WTC11 (cell line): ENCODE measurements around the gene ZC3H7B. TPM values are rescaled to one million over a fixed set of nuclear protein-coding genes. Genes with fewer than 3 reads are reported as not detected.

ENCODE experiments used
- ATAC-seq: fragments of 200-7000 bp; cut with Tn5 transposase; 2 replicates; pipeline ENCODE4 v1.10.0; 2021; ENCODE audit warnings: mild to moderate bottlenecking, moderate library complexity
- CTCF ChIA-PET: fragments of 300-600 bp; sonication (Branson Sonifier 250); formaldehyde crosslinking; loops from one replicate; lab custom pipeline; 2021; ENCODE audit warnings: antibody characterized with exemption; lab: Charles Lee
- POLR2A ChIA-PET: fragments of 350-600 bp; sonication (Branson Sonifier 250); formaldehyde crosslinking; loops from one replicate; lab custom pipeline; 2021; ENCODE audit warnings: antibody characterized with exemption; lab: Charles Lee
- DNase-seq: peaks from one replicate; pipeline ENCODE4 v3.0.0; 2021; ENCODE audit warnings: low spot score
- H3K27ac Mint-ChIP-seq: 2 replicates; pipeline ENCODE4 v1.8.0; 2021; ENCODE audit warnings: mixed read lengths
- H3K27me3 Mint-ChIP-seq: 2 replicates; pipeline ENCODE4 v1.8.0; 2021; ENCODE audit warnings: low read depth, mild to moderate bottlenecking, moderate library complexity, mixed read lengths
- H3K36me3 Mint-ChIP-seq: 2 replicates; pipeline ENCODE4 v1.8.0; 2021; ENCODE audit warnings: mixed read lengths
- H3K4me1 Mint-ChIP-seq: 2 replicates; pipeline ENCODE4 v1.8.0; 2022; ENCODE audit warnings: mixed read lengths
- H3K4me3 Mint-ChIP-seq: 2 replicates; pipeline ENCODE4 v1.8.0; 2021; ENCODE audit warnings: mild to moderate bottlenecking, moderate library complexity, mixed read lengths
- H3K9me3 Mint-ChIP-seq: 2 replicates; pipeline ENCODE4 v1.8.0; 2021; ENCODE audit warnings: mixed read lengths
- AR ChIP-seq: fragments of 250-450 bp; sonication (Bioruptor Pico); IDR thresholded peaks from 2 replicates; pipeline ENCODE4 v1.9.0; 2021; ENCODE audit warnings: mild to moderate bottlenecking
- ATF1 ChIP-seq: sonication (generic); formaldehyde crosslinking; IDR thresholded peaks from 2 replicates; pipeline ENCODE4 v1.8.1; 2023; ENCODE audit warnings: mild to moderate bottlenecking, moderate library complexity, missing genetic modification reagents
- E2F5 ChIP-seq: sonication (generic); formaldehyde crosslinking; IDR thresholded peaks from 2 replicates; pipeline ENCODE4 v1.8.1; 2022; ENCODE audit warnings: mild to moderate bottlenecking, moderate library complexity, missing genetic modification reagents
- ETV6 ChIP-seq: sonication (generic); formaldehyde crosslinking; IDR thresholded peaks from 2 replicates; pipeline ENCODE4 v1.8.1; 2022; ENCODE audit warnings: mild to moderate bottlenecking, missing genetic modification reagents
- FOXK1 ChIP-seq: sonication (generic); formaldehyde crosslinking; IDR thresholded peaks from 2 replicates; pipeline ENCODE4 v1.8.0; 2022; ENCODE audit warnings: mild to moderate bottlenecking, moderate library complexity, missing genetic modification reagents
- GABPB1 ChIP-seq: sonication (generic); formaldehyde crosslinking; IDR thresholded peaks from 2 replicates; pipeline ENCODE4 v1.8.1; 2023; ENCODE audit warnings: mild to moderate bottlenecking, missing genetic modification reagents
- GRHL2 ChIP-seq: fragments of 250-450 bp; sonication (Bioruptor Pico); IDR thresholded peaks from 2 replicates; pipeline ENCODE4 v1.8.0; 2022; ENCODE audit warnings: mild to moderate bottlenecking, moderate library complexity; ENCODE audit not compliant: insufficient replicate concordance, severe bottlenecking
- GTF2I ChIP-seq: fragments of 250-450 bp; sonication (Bioruptor Pico); conservative IDR thresholded peaks from 2 replicates; pipeline ENCODE4 v1.4.0; 2021; ENCODE audit warnings: mild to moderate bottlenecking
- HMGA2 ChIP-seq: fragments of 250-450 bp; sonication (Bioruptor Pico); IDR thresholded peaks from 2 replicates; pipeline ENCODE4 v1.4.0; 2021; ENCODE audit warnings: mild to moderate bottlenecking, moderate library complexity
- IRF2 ChIP-seq: sonication (generic); formaldehyde crosslinking; IDR thresholded peaks from 2 replicates; pipeline ENCODE4 v1.8.0; 2022; ENCODE audit warnings: low read depth, missing genetic modification reagents, borderline replicate concordance
- NFYB ChIP-seq: sonication (generic); formaldehyde crosslinking; conservative IDR thresholded peaks from 2 replicates; pipeline ENCODE4 v1.8.0; 2022; ENCODE audit warnings: low read depth, missing genetic modification reagents
- NR2C2 ChIP-seq: sonication (generic); formaldehyde crosslinking; IDR thresholded peaks from 2 replicates; pipeline ENCODE4 v1.8.0; 2022; ENCODE audit warnings: mild to moderate bottlenecking, missing genetic modification reagents
- PRRX2 ChIP-seq: fragments of 250-450 bp; sonication (Bioruptor Pico); IDR thresholded peaks from 2 replicates; pipeline ENCODE4 v1.8.0; 2021; ENCODE audit warnings: mild to moderate bottlenecking
- RORB ChIP-seq: fragments of 250-450 bp; sonication (Bioruptor Pico); IDR thresholded peaks from 2 replicates; pipeline ENCODE4 v1.9.0; 2021; ENCODE audit warnings: mild to moderate bottlenecking
- SOX15 ChIP-seq: fragments of 250-450 bp; sonication (Bioruptor Pico); IDR thresholded peaks from 2 replicates; pipeline ENCODE4 v1.9.0; 2021; ENCODE audit warnings: mild to moderate bottlenecking
- ZBTB21 ChIP-seq: sonication (generic); formaldehyde crosslinking; IDR thresholded peaks from 2 replicates; pipeline ENCODE4 v1.8.1; 2023; ENCODE audit warnings: mild to moderate bottlenecking, missing genetic modification reagents, borderline replicate concordance
- ZMAT4 ChIP-seq: fragments of 250-450 bp; sonication (Bioruptor Pico); IDR thresholded peaks from 2 replicates; pipeline ENCODE4 v1.9.0; 2021; ENCODE audit warnings: mild to moderate bottlenecking
- ZNF263 ChIP-seq: sonication (generic); formaldehyde crosslinking; IDR thresholded peaks from 2 replicates; pipeline ENCODE4 v1.8.1; 2022; ENCODE audit warnings: low read depth, mild to moderate bottlenecking, moderate library complexity, missing genetic modification reagents
- ZNF671 ChIP-seq: fragments of 250-450 bp; sonication (Bioruptor Pico); IDR thresholded peaks from 2 replicates; pipeline ENCODE4 v1.8.0; 2021; ENCODE audit warnings: mild to moderate bottlenecking
- total RNA-seq: library from RNA; stranded (reverse); gene quantifications from 3 replicates; pipeline ENCODE4 v1.2.3, GENCODE V29; 2021
- TF ChIP-seq, protein P1 (sequence below): fragments of 250-450 bp; sonication (Bioruptor Pico); IDR thresholded peaks from 2 replicates; pipeline ENCODE4 v2.1.2; 2022; ENCODE audit warnings: mild to moderate bottlenecking, moderate library complexity
- TF ChIP-seq, protein P2 (sequence below): sonication (generic); formaldehyde crosslinking; IDR thresholded peaks from 2 replicates; pipeline ENCODE4 v1.8.0; 2022; ENCODE audit warnings: mild to moderate bottlenecking, missing genetic modification reagents

The ZC3H7B gene
- total RNA-seq, 1 experiment from 2014 or later: 64.7 TPM

DNA sequence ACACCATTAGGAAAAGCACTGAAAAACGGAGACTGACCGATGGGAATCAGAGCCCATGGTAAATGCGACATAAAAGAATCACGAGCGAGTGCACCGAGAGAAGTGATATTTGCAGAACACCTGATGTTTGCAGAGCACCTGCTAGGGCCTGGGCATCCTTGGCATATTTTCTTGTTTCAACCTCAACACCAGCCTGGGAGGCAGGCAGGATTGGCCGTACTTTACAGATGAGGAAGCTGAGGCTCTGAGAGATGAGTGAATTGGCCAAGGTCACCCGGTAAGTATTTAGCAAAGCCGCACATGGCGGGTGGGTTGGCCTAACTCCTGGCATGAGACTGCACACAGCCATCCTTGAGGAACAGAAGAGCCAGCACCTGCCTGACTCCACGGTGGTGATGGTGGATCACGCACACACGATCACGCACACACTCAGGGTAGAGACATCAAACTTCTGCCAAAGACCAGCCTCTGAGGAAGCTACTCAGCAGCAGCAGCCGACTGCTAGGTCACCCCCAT is 39.0 kb upstream of the ZC3H7B start (continued):
- TF ChIP-seq AR (CRISPR knock-in tag): no peak
- TF ChIP-seq, all 79 proteins: peak for 0

GRCh38 chr22:41263704-41264103 is 37.6 kb upstream of the ZC3H7B start:
- H3K4me1 Mint-ChIP-seq: no peaks in the 10 kb centered on the region
- DNase-seq (no peak), ATAC-seq (no peak)
- H3K36me3 Mint-ChIP-seq: peaks cover 88% of the 10 kb centered on the region
- TF ChIP-seq ZBTB21 (CRISPR knock-in tag) (no peak), HMGA2 (CRISPR knock-in tag) (no peak), ZMAT4 (CRISPR knock-in tag) (no peak), NR2C2 (CRISPR knock-in tag) (no peak), FOXK1 (CRISPR knock-in tag) (no peak), ZNF263 (CRISPR knock-in tag) (no peak), E2F5 (CRISPR knock-in tag) (no peak), GRHL2 (CRISPR knock-in tag) (no peak), SOX15 (no peak), GABPB1 (CRISPR knock-in tag) (no peak)
- TF ChIP-seq, protein P1, sequence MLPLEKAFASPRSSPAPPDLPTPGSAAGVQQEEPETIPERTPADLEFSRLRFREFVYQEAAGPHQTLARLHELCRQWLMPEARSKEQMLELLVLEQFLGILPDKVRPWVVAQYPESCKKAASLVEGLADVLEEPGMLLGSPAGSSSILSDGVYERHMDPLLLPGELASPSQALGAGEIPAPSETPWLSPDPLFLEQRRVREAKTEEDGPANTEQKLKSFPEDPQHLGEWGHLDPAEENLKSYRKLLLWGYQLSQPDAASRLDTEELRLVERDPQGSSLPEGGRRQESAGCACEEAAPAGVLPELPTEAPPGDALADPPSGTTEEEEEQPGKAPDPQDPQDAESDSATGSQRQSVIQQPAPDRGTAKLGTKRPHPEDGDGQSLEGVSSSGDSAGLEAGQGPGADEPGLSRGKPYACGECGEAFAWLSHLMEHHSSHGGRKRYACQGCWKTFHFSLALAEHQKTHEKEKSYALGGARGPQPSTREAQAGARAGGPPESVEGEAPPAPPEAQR (CRISPR knock-in tag): no peak
- no peaks in the 10 kb centered on the region for H3K27me3 Mint-ChIP-seq
- no peak overlapping the region for H3K4me3 Mint-ChIP-seq
- no peaks in the 10 kb centered on the region for H3K9me3 Mint-ChIP-seq
- H3K27ac Mint-ChIP-seq: no peak overlapping the region
- ChIA-PET CTCF (no interaction called here), POLR2A (no interaction called here)

DNA sequence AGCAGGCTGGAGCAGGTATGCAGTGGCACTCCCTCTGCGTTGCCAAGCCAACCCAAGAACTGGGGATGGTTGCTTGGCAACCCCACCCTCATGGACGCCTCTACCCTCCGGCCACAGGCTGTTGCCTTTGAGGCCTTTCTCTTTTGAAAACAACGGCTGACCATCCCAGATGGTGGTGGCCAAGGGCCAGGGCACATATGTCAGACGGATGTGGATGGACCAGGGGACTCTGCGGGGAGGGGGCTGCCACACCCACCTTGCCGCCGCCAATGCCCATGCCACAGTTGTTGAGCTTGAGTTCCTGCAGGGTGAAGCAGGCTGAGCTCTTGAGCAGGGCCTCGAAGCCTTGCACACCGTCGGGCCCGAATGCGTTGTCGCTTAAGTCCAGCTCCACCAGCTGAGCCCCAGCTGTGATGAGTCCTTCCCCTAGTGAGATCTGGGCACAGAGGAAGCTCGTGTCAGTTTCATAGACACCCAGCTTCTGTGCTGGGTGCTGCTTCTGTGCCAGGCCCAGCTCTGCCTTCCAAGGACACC is 36.9 kb upstream of the ZC3H7B start:
- Mint-ChIP-seq H3K4me3 (no peak overlapping the region), H3K36me3 (peaks cover 86% of the 10 kb centered on the region), H3K27ac (no peak overlapping the region), H3K9me3 (no peaks in the 10 kb centered on the region), H3K4me1 (no peaks in the 10 kb centered on the region)
- DNase-seq (no peak), ATAC-seq (no peak)
- POLR2A ChIA-PET: no interaction called here
- no peak for TF ChIP-seq PRRX2 (CRISPR knock-in tag)
- TF ChIP-seq IRF2 (CRISPR knock-in tag): no peak
- TF ChIP-seq, all 79 proteins: peak for 0
- no peaks in the 10 kb centered on the region for H3K27me3 Mint-ChIP-seq
- CTCF ChIA-PET: interaction anchor here (1.2 kb wide), 1 partner anchor 17 kb away, joined by 3 read pairs; no protein-coding TSS in a partner anchor

- no peak overlapping the region for H3K27ac Mint-ChIP-seq
- no peak for DNase-seq
- TF ChIP-seq ETV6 (no peak), ZMAT4 (CRISPR knock-in tag) (no peak), GTF2I (CRISPR knock-in tag) (no peak), RORB (CRISPR knock-in tag) (no peak), NFYB (CRISPR knock-in tag) (no peak), ZNF671 (CRISPR knock-in tag) (no peak), ATF1 (no peak)
- TF ChIP-seq, protein P2, sequence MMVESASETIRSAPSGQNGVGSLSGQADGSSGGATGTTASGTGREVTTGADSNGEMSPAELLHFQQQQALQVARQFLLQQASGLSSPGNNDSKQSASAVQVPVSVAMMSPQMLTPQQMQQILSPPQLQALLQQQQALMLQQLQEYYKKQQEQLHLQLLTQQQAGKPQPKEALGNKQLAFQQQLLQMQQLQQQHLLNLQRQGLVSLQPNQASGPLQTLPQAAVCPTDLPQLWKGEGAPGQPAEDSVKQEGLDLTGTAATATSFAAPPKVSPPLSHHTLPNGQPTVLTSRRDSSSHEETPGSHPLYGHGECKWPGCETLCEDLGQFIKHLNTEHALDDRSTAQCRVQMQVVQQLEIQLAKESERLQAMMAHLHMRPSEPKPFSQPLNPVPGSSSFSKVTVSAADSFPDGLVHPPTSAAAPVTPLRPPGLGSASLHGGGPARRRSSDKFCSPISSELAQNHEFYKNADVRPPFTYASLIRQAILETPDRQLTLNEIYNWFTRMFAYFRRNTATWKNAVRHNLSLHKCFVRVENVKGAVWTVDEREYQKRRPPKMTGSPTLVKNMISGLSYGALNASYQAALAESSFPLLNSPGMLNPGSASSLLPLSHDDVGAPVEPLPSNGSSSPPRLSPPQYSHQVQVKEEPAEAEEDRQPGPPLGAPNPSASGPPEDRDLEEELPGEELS (CRISPR knock-in tag): no peak
Measured at GRCh38 chr22:41267958-41268357, 33.4 kb upstream of the ZC3H7B start.

More at GRCh38 chr22:41267958-41268357, 33.4 kb upstream of the ZC3H7B start:
- CTCF ChIA-PET: no interaction called here
- H3K36me3 Mint-ChIP-seq: peaks cover 79% of the 10 kb centered on the region
- no peak for ATAC-seq
- H3K4me3 Mint-ChIP-seq: no peak overlapping the region
- H3K4me1 Mint-ChIP-seq: no peaks in the 10 kb centered on the region
- H3K27me3 Mint-ChIP-seq: no peaks in the 10 kb centered on the region
- POLR2A ChIA-PET: no interaction called here
- H3K9me3 Mint-ChIP-seq: no peaks in the 10 kb centered on the region
